Osteoblast (primary cell): ENCODE measurements around the gene DDX51. TPM values are rescaled to one million over a fixed set of nuclear protein-coding genes. Genes with fewer than 3 reads are reported as not detected.
A peak's percentile ranks its signal among the peaks of the same experiment; 100 is the strongest.

Experiments used
- DNase-seq: peaks from one replicate; pipeline ENCODE4 v3.0.0; 2011; ENCODE audit warnings: low spot score, mixed read lengths; ENCODE audit not compliant: insufficient read length; ENCODE audit errors: missing footprints
- H2AFZ ChIP-seq: 2 replicates; pipeline ENCODE4 v1.6.0; 2011; ENCODE audit warnings: mild to moderate bottlenecking, low read length
- H3K27ac ChIP-seq: 2 replicates; pipeline ENCODE4 v1.5.1; 2011; ENCODE audit warnings: mild to moderate bottlenecking, low read depth, low read length, moderate library complexity
- H3K27me3 ChIP-seq: 2 replicates; pipeline ENCODE4 v1.6.0; 2012; ENCODE audit warnings: mild to moderate bottlenecking, control low read depth, inconsistent platforms, low read length, moderate library complexity; ENCODE audit not compliant: insufficient read depth
- H3K36me3 ChIP-seq: 2 replicates; pipeline ENCODE4 v1.5.1; 2011; ENCODE audit warnings: mild to moderate bottlenecking, low read length, control low read depth, moderate library complexity; ENCODE audit not compliant: insufficient read depth
- H3K4me1 ChIP-seq: 2 replicates; pipeline ENCODE4 v1.5.1; 2011; ENCODE audit warnings: mild to moderate bottlenecking, low read length, control low read depth, moderate library complexity; ENCODE audit not compliant: insufficient read depth
- H3K4me2 ChIP-seq: 2 replicates; pipeline ENCODE4 v1.6.0; 2011; ENCODE audit warnings: mild to moderate bottlenecking, low read length; ENCODE audit not compliant: insufficient read depth
- H3K4me3 ChIP-seq: fragments of 200-600 bp; sonication (generic); 3 replicates; pipeline ENCODE4 v1.5.1; 2012; ENCODE audit warnings: mild to moderate bottlenecking, low read length, inconsistent platforms; ENCODE audit not compliant: insufficient read depth
- H3K79me2 ChIP-seq: 2 replicates; pipeline ENCODE4 v1.6.0; 2012; ENCODE audit warnings: mild to moderate bottlenecking, low read length, control low read depth, inconsistent platforms; ENCODE audit not compliant: insufficient read depth
- H3K9me3 ChIP-seq: 2 replicates; pipeline ENCODE4 v1.5.1; 2011; ENCODE audit warnings: low read depth, low read length, control low read depth
- H4K20me1 ChIP-seq: 2 replicates; pipeline ENCODE4 v1.6.0; 2012; ENCODE audit warnings: mild to moderate bottlenecking, low read length, control low read depth; ENCODE audit not compliant: insufficient read depth
- CTCF ChIP-seq: IDR thresholded peaks from 2 replicates; pipeline ENCODE4 v1.5.1; 2011; ENCODE audit warnings: mild to moderate bottlenecking, low read depth, low read length, moderate library complexity; ENCODE audit errors: extremely low read depth
- total RNA-seq: library from RNA; depleted of rRNA; stranded (reverse); fragments of >200 nt; gene quantifications from 2 replicates; pipeline ENCODE4 v1.2.3, GENCODE V29; 2012

Gene DDX51
- total RNA-seq, 1 donor: 6.2 TPM

GRCh38 chr12:132154341-132154761 lies 10.2 kb upstream of the DDX51 start:
- Histone ChIP-seq H3K4me1 (no peaks in the 10 kb centered on the region), H3K4me3 (peak overlapping the region; percentile 55), H3K27ac (no peak overlapping the region), H3K79me2 (no peaks in the 10 kb centered on the region), H3K36me3 (peaks cover 15% of the 10 kb centered on the region), H3K27me3 (no peaks in the 10 kb centered on the region), H4K20me1 (peaks cover 11% of the 10 kb centered on the region), H3K4me2 (peak overlapping the region; percentile 78), H3K9me3 (no peaks in the 10 kb centered on the region), H2AFZ (peak overlapping the region; percentile 25)
- no peak for TF ChIP-seq CTCF
- DNase-seq: no peak

- Histone ChIP-seq H3K4me1 (no peaks in the 10 kb centered on the region), H3K79me2 (no peaks in the 10 kb centered on the region), H2AFZ (peak overlapping the region; percentile 25), H3K9me3 (no peaks in the 10 kb centered on the region), H3K36me3 (peaks cover 15% of the 10 kb centered on the region), H3K27ac (no peak overlapping the region), H4K20me1 (peaks cover 11% of the 10 kb centered on the region), H3K27me3 (no peaks in the 10 kb centered on the region), H3K4me2 (peak overlapping the region; percentile 78), H3K4me3 (peak overlapping the region; percentile 55)
- peak; percentile 85 for TF ChIP-seq CTCF
- DNase-seq: peak; percentile 100
Measured at GRCh38 chr12:132153501-132154340, 9.6 kb upstream of the DDX51 start.

GRCh38 chr12:132152953-132153352 lies 8.8 kb upstream of the DDX51 start:
- Histone ChIP-seq H3K36me3 (peaks cover 13% of the 10 kb centered on the region), H3K79me2 (no peaks in the 10 kb centered on the region), H3K4me2 (no peak overlapping the region), H3K4me1 (no peaks in the 10 kb centered on the region), H2AFZ (no peak overlapping the region), H3K27ac (no peak overlapping the region), H3K27me3 (no peaks in the 10 kb centered on the region), H3K9me3 (no peaks in the 10 kb centered on the region), H4K20me1 (peaks cover 11% of the 10 kb centered on the region), H3K4me3 (no peak overlapping the region)
- TF ChIP-seq CTCF: no peak
- peak; percentile 76 for DNase-seq

- no peak for TF ChIP-seq CTCF
Measured at GRCh38 chr12:132152411-132152821, 8.3 kb upstream of the DDX51 start.

More at GRCh38 chr12:132152411-132152821, 8.3 kb upstream of the DDX51 start:
- Histone ChIP-seq H3K36me3 (peaks cover 8% of the 10 kb centered on the region), H2AFZ (no peak overlapping the region), H3K4me2 (no peak overlapping the region), H3K9me3 (no peaks in the 10 kb centered on the region), H3K27ac (no peak overlapping the region), H3K79me2 (peaks cover 4% of the 10 kb centered on the region), H4K20me1 (peaks cover 11% of the 10 kb centered on the region), H3K4me3 (no peak overlapping the region), H3K4me1 (no peaks in the 10 kb centered on the region), H3K27me3 (no peaks in the 10 kb centered on the region)
- DNase-seq: peak; percentile 81
